Heart left ventricle (tissue), 16 donors: ENCODE measurements around the gene ZNF148. TPM values are rescaled to one million over a fixed set of nuclear protein-coding genes. Genes with fewer than 3 reads are reported as not detected.

Experiments
- ATAC-seq, 4 donors: fragments of 200-7000 bp; cut with Tn5 transposase; one replicate each; pipeline ENCODE4 v1.9.1; 2020 to 2022; ENCODE audit warnings: moderate library complexity in 4 of 4, mild to moderate bottlenecking in 3 of 4, moderate number of reproducible peaks in 1 of 4
- DNase-seq, 5 donors: peaks; one replicate each; pipeline ENCODE4 v3.0.0-alpha.2; 2020
- H3K27ac ChIP-seq, 12 donors: fragments of 200-600 bp; sonication (generic) in 4 of 12; one replicate each; pipeline versions ENCODE4 v1.5.0 to v1.8.0; 2016 to 2022; ENCODE audit warnings: mild to moderate bottlenecking in 2 of 12
- H3K27me3 ChIP-seq, 9 donors: fragments of 200-600 bp; sonication (generic) in 2 of 9; one replicate each; pipeline versions ENCODE4 v1.5.1 to v1.8.0; 2016 to 2022; ENCODE audit warnings: mild to moderate bottlenecking in 3 of 9
- H3K36me3 ChIP-seq, 9 donors: fragments of 200-600 bp; sonication (generic) in 2 of 9; one replicate each; pipeline versions ENCODE4 v1.5.0 to v1.8.0; 2018 to 2022; ENCODE audit warnings: mild to moderate bottlenecking in 2 of 9
- H3K4me1 ChIP-seq, 12 donors: fragments of 200-600 bp; sonication (generic) in 4 of 12; one replicate each; pipeline versions ENCODE4 v1.5.0 to v1.8.0; 2016 to 2022; ENCODE audit warnings: mild to moderate bottlenecking in 3 of 12
- H3K4me3 ChIP-seq, 12 donors: fragments of 200-600 bp; sonication (generic) in 4 of 12; one replicate each; pipeline versions ENCODE4 v1.5.0 to v1.8.0; 2017 to 2022; ENCODE audit warnings: mild to moderate bottlenecking in 9 of 12, moderate library complexity in 4 of 12
- H3K9me3 ChIP-seq, 12 donors: fragments of 200-600 bp; sonication (generic) in 4 of 12; one replicate each; pipeline versions ENCODE4 v1.5.0 to v1.8.0; 2016 to 2022; ENCODE audit warnings: mild to moderate bottlenecking in 1 of 12
- CTCF ChIP-seq, 12 donors: fragments of 200-600 bp; sonication (generic) in 4 of 12; IDR thresholded peaks; one replicate each; pipeline versions ENCODE4 v1.5.0 to v1.8.0; 2018 to 2022; ENCODE audit warnings: antibody characterized with exemption in 12 of 12, mild to moderate bottlenecking in 5 of 12
- POLR2A ChIP-seq, 2 donors: fragments of 450-650 bp; IDR thresholded peaks; one replicate each; pipeline ENCODE4 v1.6.1; 2017; ENCODE audit warnings: antibody characterized with exemption in 2 of 2, mild to moderate bottlenecking in 2 of 2, moderate library complexity in 2 of 2
- WGBS, 4 donors: extraction: QIAGEN DNeasy Blood & Tissue Kit in 2 of 4; methylation state at CpG; one replicate each; pipeline versions ENCODE4 v1.1.5 to v1.1.7; 2013 to 2018; 5-methylcytosine and 5-hydroxymethylcytosine counted together
- intact Hi-C, 10 donors: fragments of 100-400 bp; cut with DNase I; formaldehyde crosslinking; loops; one replicate each; pipeline versions ENCODE4 v1.11.1 to v1.14.2; 2022
- polyA plus RNA-seq, 2 donors: library from polyadenylated mRNA; stranded (reverse); fragments of 200-250 nt; gene quantifications; one replicate each; pipeline ENCODE4 v1.2.3, GENCODE V29; 2013
- total RNA-seq, 9 donors: library from RNA; depleted of rRNA in 2 of 9; stranded (reverse); fragments of >200 nt in 2 of 9; fragmentation: NEBNext Ultra II Directional in 3 of 9; extraction: Animal tissue kit (Norgen Biotek cat#: 25700) in 3 of 9; gene quantifications; one replicate each; pipeline versions ENCODE4 v1.1.0 to v1.2.4, GENCODE V29; 2016 to 2023
- donor health status: ischemic (EF 13 %, LVEDD 7.1; RV severe dilation, severe dysfunction).
- donor health status: healthy with polysubstance abuse.
- donor health status: DM: no; HTN: yes; CAD: no.
- donor health status: DM: no; HTN: no; CAD: no.
- donor health status: ischemic (EF 25% LVEDD 6.9; RV normal size, moderate dysfunction).
- donor health status: ischemic (EF 25% LVEDD 5.7; RV mildly dilated, moderate dysfunction).
- donor health status: healthy.
- donor health status: DM: yes; HTN: yes; CAD: no.
- donor health status: ischemic (EF 35%, LVEDD 5.7; RV mildly dilated, moderate dysfunction).
- donor health status: nonischemic (EF 11% LVEDD 7.7; RV severe dilation, severe dysfunction).
- donor health status: DM: yes; HTN: yes; CAD: no.
- donor health status: PGD.
- donor health status: ischemic (EF 29% LVEDD 5.4; RV normal size, mild dysfunction).
- donor health status: nonischemic (EF 23%, LVEDD 6.1; RV moderate dilation, normal function).

ZNF148 gene
- total and polyA plus RNA-seq, 11 donors: 4.5 to 62.4 (median 39.0) TPM

DNA sequence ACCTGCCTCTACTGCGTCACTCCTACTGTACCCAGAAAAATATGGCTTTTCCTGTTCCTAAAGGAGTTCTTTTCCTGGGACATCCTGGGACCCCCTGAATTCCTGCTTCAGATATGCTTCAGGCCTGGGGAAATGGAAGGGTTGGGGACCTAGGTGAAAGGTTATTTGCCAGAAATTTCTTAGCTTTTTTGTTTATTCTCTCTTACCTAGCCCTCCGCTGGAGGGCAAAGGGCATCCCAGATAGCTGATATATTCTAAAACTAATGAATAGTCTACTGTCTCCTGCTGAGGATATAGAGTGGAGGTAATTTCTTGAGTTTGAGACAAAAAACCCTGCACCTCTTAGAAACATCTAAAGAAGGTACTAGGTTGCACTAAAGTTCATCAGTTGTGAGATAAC lies 3.6 kb upstream of the ZNF148 start:
- ATAC-seq (no peak), DNase-seq (no peak)
- no peak overlapping the region for H3K4me3 ChIP-seq
- no peak overlapping the region for H3K27ac ChIP-seq
- 82 to 89% (median 86%) methylated on average over 2 of the region's 2 CpGs for WGBS, 4 donors
- peaks cover 0 to 18% (median 12%) of the 10 kb centered on the region in 12 donors for H3K4me1 ChIP-seq
- TF ChIP-seq POLR2A (IDR thresholded peaks at IDR 0.05) (no peak), CTCF (IDR thresholded peaks at IDR 0.05) (no peak)
- no peaks in the 10 kb centered on the region for H3K36me3 ChIP-seq
- no peaks in the 10 kb centered on the region for H3K27me3 ChIP-seq
- no peaks in the 10 kb centered on the region for H3K9me3 ChIP-seq
- intact Hi-C loops: loop anchor here in 4 of 10 donors (5.0 to 10.0 kb wide), 4 partner anchors 64 to 384 kb away; no protein-coding TSS in a partner anchor

GRCh38 chr3:125375950-125376679 lies 990 bp upstream of the ZNF148 start:
- Histone ChIP-seq H3K27ac (peak overlapping the region; percentile 80 to 97 (median 92)), H3K4me1 (peaks cover 0 to 32% (median 19%) of the 10 kb centered on the region in 12 donors), H3K9me3 (no peaks in the 10 kb centered on the region), H3K4me3 (peak overlapping the region; percentile 43 to 94 (median 84)), H3K36me3 (peaks cover 0 to 5% (median 0%) of the 10 kb centered on the region in 9 donors), H3K27me3 (no peaks in the 10 kb centered on the region)
- no peak for DNase-seq
- intact Hi-C loops: loop anchor here in 4 of 10 donors (2.0 to 10.0 kb wide), 5 partner anchors 19 to 381 kb away; no protein-coding TSS in a partner anchor
- no peak for TF ChIP-seq POLR2A (IDR thresholded peaks at IDR 0.05)
- TF ChIP-seq CTCF (IDR thresholded peaks at IDR 0.05): no peak
- no peak for ATAC-seq
- 57 to 63% (median 61%) methylated on average over 10 of the region's 10 CpGs for WGBS, 4 donors

GRCh38 chr3:125374501-125374995 lies 577 bp downstream of the ZNF148 start:
- Histone ChIP-seq H3K4me1 (peaks cover 0 to 41% (median 22%) of the 10 kb centered on the region in 12 donors), H3K36me3 (peaks cover 0 to 5% (median 0%) of the 10 kb centered on the region in 9 donors), H3K27me3 (no peaks in the 10 kb centered on the region), H3K4me3 (peak overlapping the region; percentile 43 to 94 (median 84)), H3K9me3 (no peaks in the 10 kb centered on the region), H3K27ac (peak overlapping the region; percentile 80 to 97 (median 92))
- intact Hi-C loops: loop anchor here in 4 of 10 donors (2.0 to 10.0 kb wide), 4 partner anchors 18 to 380 kb away; no protein-coding TSS in a partner anchor
- 0 to 1% (median 1%) methylated on average over 23 to 26 of the region's 26 CpGs for WGBS, 4 donors
- TF ChIP-seq CTCF (IDR thresholded peaks at IDR 0.05): no peak
- TF ChIP-seq POLR2A (IDR thresholded peaks at IDR 0.05): no peak
- ATAC-seq: peak in 3 of 4 donors; percentile 44 to 57 (median 56)
- peak; percentile 23 to 62 (median 39) for DNase-seq
